HepG2 (cell line): ENCODE results near the gene IL2RG. TPM values are rescaled to one million over a fixed set of nuclear protein-coding genes. Genes with fewer than 3 reads are reported as not detected.

Source experiments
- CBX1 ChIP-seq: IDR thresholded peaks from one replicate; pipeline ENCODE4 v1.6.1; 2016; ENCODE audit warnings: antibody characterized with exemption, low read depth
- CEBPZ ChIP-seq: IDR thresholded peaks from 2 replicates; pipeline ENCODE4 v1.6.1; 2012; ENCODE audit warnings: low read length, improper control_type of control experiment
- ELF1 ChIP-seq: sonication (generic); formaldehyde crosslinking; IDR thresholded peaks from 2 replicates; pipeline ENCODE4 v1.4.0; 2020; ENCODE audit warnings: missing genetic modification reagents
- FOXA1 ChIP-seq, 2 experiments: fragments of 450-650 bp in 1 of 2; sonication (generic) in 1 of 2; formaldehyde crosslinking in 1 of 2; IDR thresholded peaks; 2 replicates each; pipeline versions ENCODE4 v1.4.0 to v1.6.1; 2016 to 2020; ENCODE audit warnings: missing genetic modification reagents in 1 of 2
- FOXP1 ChIP-seq, 2 experiments: fragments of 450-650 bp in 1 of 2; IDR thresholded peaks; 2 replicates each; pipeline ENCODE4 v1.6.1; 2017 to 2018; ENCODE audit warnings: antibody characterized with exemption in 1 of 2
- HMG20B ChIP-seq: conservative IDR thresholded peaks from 2 replicates; pipeline ENCODE4 v1.6.1; 2016; ENCODE audit warnings: missing genetic modification reagents, missing compliant biosample characterization
- KLF9 ChIP-seq: IDR thresholded peaks from 2 replicates; pipeline ENCODE4 v1.6.1; 2016; ENCODE audit warnings: low read depth
- MYC ChIP-seq: sonication (generic); formaldehyde crosslinking; IDR thresholded peaks from 2 replicates; pipeline ENCODE4 v1.9.0; 2021; ENCODE audit warnings: missing genetic modification reagents, borderline replicate concordance
- NPAS2 ChIP-seq: sonication (generic); formaldehyde crosslinking; IDR thresholded peaks from 2 replicates; pipeline ENCODE4 v1.8.0; 2022; ENCODE audit warnings: mild to moderate bottlenecking, missing genetic modification reagents, borderline replicate concordance
- PATZ1 ChIP-seq: sonication (generic); formaldehyde crosslinking; IDR thresholded peaks from 2 replicates; pipeline ENCODE4 v1.4.0; 2020; ENCODE audit warnings: missing genetic modification reagents
- SP140L ChIP-seq: sonication (generic); formaldehyde crosslinking; IDR thresholded peaks from 2 replicates; pipeline ENCODE4 v1.4.0; 2020; ENCODE audit warnings: missing genetic modification reagents, borderline replicate concordance
- SRY ChIP-seq: sonication (generic); formaldehyde crosslinking; IDR thresholded peaks from 2 replicates; pipeline ENCODE4 v1.8.0; 2022; ENCODE audit warnings: mild to moderate bottlenecking, missing genetic modification reagents
- TEAD2 ChIP-seq: sonication (generic); formaldehyde crosslinking; IDR thresholded peaks from 2 replicates; pipeline ENCODE4 v1.9.0; 2021; ENCODE audit warnings: missing genetic modification reagents
- ZFP36 ChIP-seq: fragments of 150-350 bp; IDR thresholded peaks from 2 replicates; pipeline ENCODE4 v1.6.1; 2018; ENCODE audit warnings: borderline replicate concordance, low read length, low read depth; ENCODE audit not compliant: partially characterized antibody
- ZNF274 ChIP-seq: sonication (generic); formaldehyde crosslinking; IDR thresholded peaks from 2 replicates; pipeline ENCODE4 v1.5.1; 2020; ENCODE audit warnings: mild to moderate bottlenecking, missing genetic modification reagents
- ZNF280D ChIP-seq: sonication (generic); formaldehyde crosslinking; IDR thresholded peaks from 2 replicates; pipeline ENCODE4 v1.5.1; 2020; ENCODE audit warnings: mild to moderate bottlenecking, missing genetic modification reagents
- ZNF543 ChIP-seq: sonication (generic); formaldehyde crosslinking; IDR thresholded peaks from 2 replicates; pipeline ENCODE4 v1.4.0; 2020; ENCODE audit warnings: mild to moderate bottlenecking, missing genetic modification reagents
- ZNF629 ChIP-seq: sonication (generic); formaldehyde crosslinking; conservative IDR thresholded peaks from 2 replicates; pipeline ENCODE4 v1.5.0; 2020; ENCODE audit warnings: missing genetic modification reagents
- ZNF672 ChIP-seq: sonication (generic); formaldehyde crosslinking; IDR thresholded peaks from 2 replicates; pipeline ENCODE4 v1.8.1; 2022; ENCODE audit warnings: missing genetic modification reagents
- ZNF773 ChIP-seq: sonication (generic); formaldehyde crosslinking; IDR thresholded peaks from 2 replicates; pipeline ENCODE4 v1.4.0; 2020; ENCODE audit warnings: missing genetic modification reagents, borderline replicate concordance
- ZNF792 ChIP-seq: IDR thresholded peaks from 2 replicates; pipeline ENCODE4 v1.6.1; 2016
- polyA plus RNA-seq, 8 experiments: library from polyadenylated mRNA; depleted of rRNA in 3 of 8; stranded (reverse) in 7 of 8; unstranded in 1 of 8; fragments of >200 nt; fragmentation: Illumina TruSeq in 4 of 8; extraction: Trizol in 4 of 8; gene quantifications; 2 replicates each; pipeline versions ENCODE4 v1.2.1 to v1.2.3, GENCODE V29; 2011 to 2016; ENCODE audit warnings: low read depth in 4 of 8, missing spikeins in 1 of 8, mixed read lengths in 1 of 8; ENCODE audit not compliant: insufficient read depth in 1 of 8
- total RNA-seq, 5 experiments: library from RNA; depleted of rRNA; stranded (reverse); fragments of >200 nt; fragmentation: Illumina TruSeq; extraction: Trizol; gene quantifications; 2 replicates each; pipeline ENCODE4 v1.2.3, GENCODE V29; 2016; ENCODE audit warnings: low read depth in 1 of 5

The IL2RG gene
- total and polyA plus RNA-seq, 2 of the 13 experiments (the other 11 are each of a cell fraction or from before 2014, with no cell fraction given): 0.98 TPM; not detected in 1

GRCh38 chrX:71068044-71068918 is 43.1 kb downstream of the IL2RG start, which contains the start of gene SNX12 (continued):
- 0 out of 2 replicates have a peak, but pooled peaks have one; percentile 26 for TF ChIP-seq HMG20B
- TF ChIP-seq FOXP1 (IDR thresholded peaks at IDR 0.05): no peak
- TF ChIP-seq FOXP1 (CRISPR knock-in tag; IDR thresholded peaks at IDR 0.05): 0 out of 2 replicates have a peak, but pooled peaks have one; percentile 11
- peak; percentile 70 for TF ChIP-seq ELF1
- TF ChIP-seq NPAS2 (CRISPR knock-in tag): no peak
- TF ChIP-seq FOXA1 (IDR thresholded peaks at IDR 0.05): no peak
- peak; percentile 61; the same call in 1 of the 2 replicates for TF ChIP-seq FOXA1 (CRISPR knock-in tag; IDR thresholded peaks at IDR 0.05)
- peak; percentile 48; the same call in 1 of the 2 replicates for TF ChIP-seq MYC
- no peak for TF ChIP-seq KLF9 (CRISPR knock-in tag)
- no peak for TF ChIP-seq ZFP36
- no peak for TF ChIP-seq ZNF274
- no peak for TF ChIP-seq ZNF629 (CRISPR knock-in tag)
- no peak for TF ChIP-seq ZNF543 (CRISPR knock-in tag)
- TF ChIP-seq ZNF672 (CRISPR knock-in tag): peak; percentile 61; the same call in 1 of the 2 replicates
- TF ChIP-seq SRY (CRISPR knock-in tag): no peak
- no peak for TF ChIP-seq SP140L
- TF ChIP-seq ZNF792 (CRISPR knock-in tag): no peak
- peak; percentile 47 for TF ChIP-seq CBX1
- TF ChIP-seq ZNF280D (CRISPR knock-in tag): no peak
- peak; percentile 58 for TF ChIP-seq PATZ1 (CRISPR knock-in tag)
- TF ChIP-seq TEAD2 (CRISPR knock-in tag): no peak
- TF ChIP-seq ZNF773: no peak
- TF ChIP-seq CEBPZ: no peak
